Calu3 (cell line): ENCODE data around the gene PHGDH. TPM values are rescaled to one million over a fixed set of nuclear protein-coding genes. Genes with fewer than 3 reads are reported as not detected.

ENCODE experiments used
- BruUV-seq: library from RNA; stranded (reverse); fragments of 400-500 nt; replicated peaks from 2 replicates; lab custom pipeline; 2021; lab: Mats Ljungman, UMichigan
- CTCF ChIA-PET: fragments of 300-600 bp; sonication (Branson Sonifier 250); formaldehyde crosslinking; loops from one replicate; lab custom pipeline; 2022; ENCODE audit warnings: antibody characterized with exemption; lab: Charles Lee
- DNase-seq: peaks from one replicate; pipeline ENCODE4 v3.0.0; 2022
- H3K27ac Mint-ChIP-seq: one replicate; pipeline ENCODE4 v1.8.0; 2022; ENCODE audit warnings: mixed read lengths; ENCODE audit not compliant: unreplicated experiment
- H3K27me3 Mint-ChIP-seq: one replicate; pipeline ENCODE4 v1.8.0; 2022; ENCODE audit warnings: mixed read lengths; ENCODE audit not compliant: unreplicated experiment
- H3K36me3 Mint-ChIP-seq: one replicate; pipeline ENCODE4 v1.8.0; 2022; ENCODE audit warnings: mild to moderate bottlenecking, moderate library complexity, mixed read lengths; ENCODE audit not compliant: insufficient read depth, unreplicated experiment
- H3K4me1 Mint-ChIP-seq: one replicate; pipeline ENCODE4 v1.8.0; 2022; ENCODE audit warnings: mild to moderate bottlenecking, low read depth, mixed read lengths; ENCODE audit not compliant: unreplicated experiment
- H3K4me3 Mint-ChIP-seq: one replicate; pipeline ENCODE4 v1.8.0; 2022; ENCODE audit warnings: mild to moderate bottlenecking, low read depth, moderate library complexity, mixed read lengths; ENCODE audit not compliant: unreplicated experiment
- H3K9me3 Mint-ChIP-seq: one replicate; pipeline ENCODE4 v1.8.0; 2022; ENCODE audit warnings: low read depth, mixed read lengths; ENCODE audit not compliant: unreplicated experiment
- intact Hi-C: fragments of 100-400 bp; cut with micrococcal nuclease; formaldehyde crosslinking; loops from one replicate; pipeline ENCODE4 v1.10.0; 2022; ENCODE audit not compliant: unreplicated experiment
- total RNA-seq: library from RNA; stranded (reverse); gene quantifications from 2 replicates; pipeline ENCODE4 v1.2.3, GENCODE V29; 2022
- TF ChIP-seq, protein P1 (sequence below): fragments of 200-600 bp; IDR thresholded peaks from one replicate; pipeline ENCODE4 v1.8.0; 2022; ENCODE audit warnings: antibody characterized with exemption; ENCODE audit not compliant: unreplicated experiment

Gene PHGDH
- total RNA-seq, 1 experiment from 2014 or later = 199 TPM

DNA sequence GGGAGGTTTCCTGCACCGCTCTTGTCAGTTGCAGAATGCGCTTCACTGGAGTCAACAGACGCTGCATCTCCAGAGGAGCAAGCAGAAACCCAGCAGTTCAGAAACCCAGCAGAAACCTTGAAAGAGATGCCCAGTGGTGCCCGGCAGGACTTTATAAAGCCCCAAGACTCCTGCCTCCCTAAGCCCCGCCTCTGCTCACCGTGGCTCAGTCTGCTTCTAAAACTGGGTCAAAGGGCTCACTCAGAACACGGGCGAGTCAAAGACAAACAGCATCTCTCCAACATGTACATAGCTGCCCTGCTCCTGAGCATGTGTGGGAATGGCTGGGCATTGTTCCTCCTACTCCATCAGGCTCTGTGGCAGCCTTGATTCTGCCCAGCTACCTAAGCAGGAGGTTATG is 57.0 kb downstream of the PHGDH start, which contains the start of gene HMGCS2:
Gene HMGCS2 (minus strand): TSS at position 128 of the 400 bp plus-strand sequence. CDS start 61 bp downstream, at position 67.
- Mint-ChIP-seq H3K27me3 (no peaks in the 10 kb centered on the region), H3K27ac (no peak within 1 kb of the TSS), H3K36me3 (no peaks in the 10 kb centered on the region), H3K9me3 (no peaks in the 10 kb centered on the region), H3K4me1 (peaks cover 17% of the 10 kb centered on the region), H3K4me3 (no peak within 1 kb of the TSS)
- CTCF ChIA-PET = interaction anchor here (0.9 kb wide), 1 partner anchor 25 kb away, joined by 3 read pairs; no protein-coding TSS in a partner anchor
- TF ChIP-seq, protein P1, sequence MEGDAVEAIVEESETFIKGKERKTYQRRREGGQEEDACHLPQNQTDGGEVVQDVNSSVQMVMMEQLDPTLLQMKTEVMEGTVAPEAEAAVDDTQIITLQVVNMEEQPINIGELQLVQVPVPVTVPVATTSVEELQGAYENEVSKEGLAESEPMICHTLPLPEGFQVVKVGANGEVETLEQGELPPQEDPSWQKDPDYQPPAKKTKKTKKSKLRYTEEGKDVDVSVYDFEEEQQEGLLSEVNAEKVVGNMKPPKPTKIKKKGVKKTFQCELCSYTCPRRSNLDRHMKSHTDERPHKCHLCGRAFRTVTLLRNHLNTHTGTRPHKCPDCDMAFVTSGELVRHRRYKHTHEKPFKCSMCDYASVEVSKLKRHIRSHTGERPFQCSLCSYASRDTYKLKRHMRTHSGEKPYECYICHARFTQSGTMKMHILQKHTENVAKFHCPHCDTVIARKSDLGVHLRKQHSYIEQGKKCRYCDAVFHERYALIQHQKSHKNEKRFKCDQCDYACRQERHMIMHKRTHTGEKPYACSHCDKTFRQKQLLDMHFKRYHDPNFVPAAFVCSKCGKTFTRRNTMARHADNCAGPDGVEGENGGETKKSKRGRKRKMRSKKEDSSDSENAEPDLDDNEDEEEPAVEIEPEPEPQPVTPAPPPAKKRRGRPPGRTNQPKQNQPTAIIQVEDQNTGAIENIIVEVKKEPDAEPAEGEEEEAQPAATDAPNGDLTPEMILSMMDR = no peak
- BruUV-seq = no TSS peak
- intact Hi-C loops = no loop called here
- DNase-seq = no peak

DNA sequence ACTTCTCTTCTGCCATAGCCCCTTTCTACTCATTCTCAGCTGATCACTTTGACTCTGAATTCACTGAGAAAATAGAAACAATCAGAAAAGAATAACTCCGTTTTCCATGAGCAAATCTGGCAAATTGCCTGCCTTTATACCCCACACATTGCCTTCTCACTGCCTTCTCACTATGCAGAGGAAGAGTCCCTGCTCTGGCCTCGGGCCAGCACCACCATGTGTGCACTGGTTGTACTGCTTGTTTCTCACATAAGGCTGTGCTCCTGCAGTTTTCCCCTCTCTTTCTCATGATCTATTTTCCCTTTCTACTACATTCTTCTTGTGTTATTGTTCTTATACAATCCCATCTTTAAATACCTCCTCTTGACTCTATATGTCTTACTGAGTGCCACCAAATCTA is 59.3 kb downstream of the PHGDH start:
- no peak overlapping the region for H3K27ac Mint-ChIP-seq
- TF ChIP-seq, protein P1 = no peak
- CTCF ChIA-PET = interaction anchor here (0.6 kb wide), 1 partner anchor 229 kb away, joined by 4 read pairs; no protein-coding TSS in a partner anchor
- no peak for DNase-seq
- no peaks in the 10 kb centered on the region for H3K27me3 Mint-ChIP-seq
- BruUV-seq = no TSS peak
- no peak overlapping the region for H3K4me3 Mint-ChIP-seq
- no peaks in the 10 kb centered on the region for H3K9me3 Mint-ChIP-seq
- H3K36me3 Mint-ChIP-seq = no peaks in the 10 kb centered on the region
- peaks cover 33% of the 10 kb centered on the region for H3K4me1 Mint-ChIP-seq
- intact Hi-C loops = no loop called here

DNA sequence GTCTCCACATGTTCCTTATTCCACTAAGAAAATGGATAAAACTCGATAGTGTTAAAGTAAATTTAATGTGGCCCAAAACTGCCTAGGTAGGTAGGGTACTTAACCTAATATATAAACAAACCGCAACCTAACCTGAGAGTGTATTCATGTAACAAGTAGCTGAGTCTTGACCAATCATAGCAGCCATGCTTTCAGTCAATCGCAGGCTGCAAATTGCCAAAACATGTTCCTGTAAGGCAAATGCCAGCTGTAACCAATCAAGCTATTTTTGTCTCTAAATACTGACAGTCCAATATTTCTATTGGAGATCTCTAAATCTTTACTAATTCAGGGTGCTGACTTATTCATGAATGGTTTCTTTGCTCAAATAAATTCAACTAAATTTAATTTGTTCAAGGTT is 60.0 kb downstream of the PHGDH start:
- Mint-ChIP-seq H3K27ac (no peak overlapping the region), H3K4me1 (peaks cover 31% of the 10 kb centered on the region), H3K4me3 (no peak overlapping the region), H3K9me3 (no peaks in the 10 kb centered on the region), H3K27me3 (no peaks in the 10 kb centered on the region), H3K36me3 (no peaks in the 10 kb centered on the region)
- CTCF ChIA-PET = interaction anchor here (0.6 kb wide), 1 partner anchor 230 kb away, joined by 4 read pairs; no protein-coding TSS in a partner anchor
- BruUV-seq = no TSS peak
- TF ChIP-seq, protein P1 = no peak
- DNase-seq = no peak
- intact Hi-C loops = no loop called here

DNA sequence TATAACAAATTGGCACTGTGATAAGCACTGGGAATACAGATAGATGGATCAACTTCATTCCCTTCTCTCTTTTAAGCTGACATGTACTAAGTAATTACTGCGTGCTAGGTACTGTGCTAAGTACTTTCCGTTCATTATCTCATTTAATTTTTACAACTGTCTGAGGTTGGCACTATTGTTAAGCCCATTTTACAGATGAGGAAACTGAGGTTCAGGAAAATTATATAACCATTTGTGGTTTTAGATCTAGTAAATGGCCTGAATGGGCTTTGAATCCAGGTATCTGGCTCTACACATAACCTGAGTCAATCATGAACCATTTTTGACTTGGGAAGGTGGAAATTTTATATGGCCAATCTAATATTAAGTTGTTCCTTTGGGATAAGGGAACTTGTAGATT is 60.6 kb downstream of the PHGDH start:
- no peaks in the 10 kb centered on the region for H3K36me3 Mint-ChIP-seq
- no peak for DNase-seq
- no peak overlapping the region for H3K27ac Mint-ChIP-seq
- no peaks in the 10 kb centered on the region for H3K27me3 Mint-ChIP-seq
- intact Hi-C loops = no loop called here
- no TSS peak for BruUV-seq
- CTCF ChIA-PET = no interaction called here
- TF ChIP-seq, protein P1 = no peak
- no peaks in the 10 kb centered on the region for H3K9me3 Mint-ChIP-seq
- H3K4me3 Mint-ChIP-seq = no peak overlapping the region
- H3K4me1 Mint-ChIP-seq = peaks cover 26% of the 10 kb centered on the region
